Heart left ventricle (tissue), 16 donors: ENCODE data around the gene PARP4. TPM values are rescaled to one million over a fixed set of nuclear protein-coding genes. Genes with fewer than 3 reads are reported as not detected.

ENCODE experiments used
- ATAC-seq, 4 donors: fragments of 200-7000 bp; cut with Tn5 transposase; one replicate each; pipeline ENCODE4 v1.9.1; 2020 to 2022; ENCODE audit warnings: moderate library complexity in 4 of 4, mild to moderate bottlenecking in 3 of 4, moderate number of reproducible peaks in 1 of 4
- DNase-seq, 5 donors: peaks; one replicate each; pipeline ENCODE4 v3.0.0-alpha.2; 2020
- H3K27ac ChIP-seq, 12 donors: fragments of 200-600 bp; sonication (generic) in 4 of 12; one replicate each; pipeline versions ENCODE4 v1.5.0 to v1.8.0; 2016 to 2022; ENCODE audit warnings: mild to moderate bottlenecking in 2 of 12
- H3K27me3 ChIP-seq, 9 donors: fragments of 200-600 bp; sonication (generic) in 2 of 9; one replicate each; pipeline versions ENCODE4 v1.5.1 to v1.8.0; 2016 to 2022; ENCODE audit warnings: mild to moderate bottlenecking in 3 of 9
- H3K36me3 ChIP-seq, 9 donors: fragments of 200-600 bp; sonication (generic) in 2 of 9; one replicate each; pipeline versions ENCODE4 v1.5.0 to v1.8.0; 2018 to 2022; ENCODE audit warnings: mild to moderate bottlenecking in 2 of 9
- H3K4me1 ChIP-seq, 12 donors: fragments of 200-600 bp; sonication (generic) in 4 of 12; one replicate each; pipeline versions ENCODE4 v1.5.0 to v1.8.0; 2016 to 2022; ENCODE audit warnings: mild to moderate bottlenecking in 3 of 12
- H3K4me3 ChIP-seq, 12 donors: fragments of 200-600 bp; sonication (generic) in 4 of 12; one replicate each; pipeline versions ENCODE4 v1.5.0 to v1.8.0; 2017 to 2022; ENCODE audit warnings: mild to moderate bottlenecking in 9 of 12, moderate library complexity in 4 of 12
- H3K9me3 ChIP-seq, 12 donors: fragments of 200-600 bp; sonication (generic) in 4 of 12; one replicate each; pipeline versions ENCODE4 v1.5.0 to v1.8.0; 2016 to 2022; ENCODE audit warnings: mild to moderate bottlenecking in 1 of 12
- POLR2A ChIP-seq, 2 donors: fragments of 450-650 bp; IDR thresholded peaks; one replicate each; pipeline ENCODE4 v1.6.1; 2017; ENCODE audit warnings: antibody characterized with exemption in 2 of 2, mild to moderate bottlenecking in 2 of 2, moderate library complexity in 2 of 2
- WGBS, 4 donors: extraction: QIAGEN DNeasy Blood & Tissue Kit in 2 of 4; methylation state at CpG; one replicate each; pipeline versions ENCODE4 v1.1.5 to v1.1.7; 2013 to 2018; 5-methylcytosine and 5-hydroxymethylcytosine counted together
- intact Hi-C, 10 donors: fragments of 100-400 bp; cut with DNase I; formaldehyde crosslinking; loops; one replicate each; pipeline versions ENCODE4 v1.11.1 to v1.14.2; 2022
- polyA plus RNA-seq, 2 donors: library from polyadenylated mRNA; stranded (reverse); fragments of 200-250 nt; gene quantifications; one replicate each; pipeline ENCODE4 v1.2.3, GENCODE V29; 2013
- total RNA-seq, 9 donors: library from RNA; depleted of rRNA in 2 of 9; stranded (reverse); fragments of >200 nt in 2 of 9; fragmentation: NEBNext Ultra II Directional in 3 of 9; extraction: Animal tissue kit (Norgen Biotek cat#: 25700) in 3 of 9; gene quantifications; one replicate each; pipeline versions ENCODE4 v1.1.0 to v1.2.4, GENCODE V29; 2016 to 2023
- TF ChIP-seq, protein P1 (sequence below), 12 donors: fragments of 200-600 bp; sonication (generic) in 4 of 12; IDR thresholded peaks; one replicate each; pipeline versions ENCODE4 v1.5.0 to v1.8.0; 2018 to 2022; ENCODE audit warnings: antibody characterized with exemption in 12 of 12, mild to moderate bottlenecking in 5 of 12
- donor health status: ischemic (EF 13 %, LVEDD 7.1; RV severe dilation, severe dysfunction).
- donor health status: healthy with polysubstance abuse.
- donor health status: DM: no; HTN: yes; CAD: no.
- donor health status: DM: no; HTN: no; CAD: no.
- donor health status: ischemic (EF 25% LVEDD 6.9; RV normal size, moderate dysfunction).
- donor health status: ischemic (EF 25% LVEDD 5.7; RV mildly dilated, moderate dysfunction).
- donor health status: healthy.
- donor health status: DM: yes; HTN: yes; CAD: no.
- donor health status: ischemic (EF 35%, LVEDD 5.7; RV mildly dilated, moderate dysfunction).
- donor health status: nonischemic (EF 11% LVEDD 7.7; RV severe dilation, severe dysfunction).
- donor health status: DM: yes; HTN: yes; CAD: no.
- donor health status: PGD.
- donor health status: ischemic (EF 29% LVEDD 5.4; RV normal size, mild dysfunction).
- donor health status: nonischemic (EF 23%, LVEDD 6.1; RV moderate dilation, normal function).

The PARP4 gene
- total and polyA plus RNA-seq, 11 donors = 6.9 to 41.6 (median 20.7) TPM

DNA sequence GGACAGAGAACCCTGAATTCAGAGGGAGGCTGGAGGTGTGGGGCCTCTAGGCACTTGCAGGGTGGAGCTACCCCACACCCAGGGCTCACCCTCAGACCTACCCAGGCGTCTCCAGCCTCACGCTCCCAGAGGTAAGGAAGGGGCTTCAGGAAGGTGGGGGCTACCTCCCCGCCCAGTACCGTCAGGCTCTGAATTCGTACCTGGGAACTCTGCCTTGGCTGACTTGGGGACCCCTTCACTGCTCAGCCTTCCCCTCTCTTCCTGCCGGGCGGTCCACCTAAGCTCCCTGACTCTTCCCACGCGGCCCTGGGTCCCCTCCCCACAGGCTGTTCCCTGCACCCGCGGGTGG, 28.5 kb upstream of the PARP4 start:
- Histone ChIP-seq H3K9me3 (no peaks in the 10 kb centered on the region), H3K27ac (no peak overlapping the region)
- intact Hi-C loops = no loop called here

DNA sequence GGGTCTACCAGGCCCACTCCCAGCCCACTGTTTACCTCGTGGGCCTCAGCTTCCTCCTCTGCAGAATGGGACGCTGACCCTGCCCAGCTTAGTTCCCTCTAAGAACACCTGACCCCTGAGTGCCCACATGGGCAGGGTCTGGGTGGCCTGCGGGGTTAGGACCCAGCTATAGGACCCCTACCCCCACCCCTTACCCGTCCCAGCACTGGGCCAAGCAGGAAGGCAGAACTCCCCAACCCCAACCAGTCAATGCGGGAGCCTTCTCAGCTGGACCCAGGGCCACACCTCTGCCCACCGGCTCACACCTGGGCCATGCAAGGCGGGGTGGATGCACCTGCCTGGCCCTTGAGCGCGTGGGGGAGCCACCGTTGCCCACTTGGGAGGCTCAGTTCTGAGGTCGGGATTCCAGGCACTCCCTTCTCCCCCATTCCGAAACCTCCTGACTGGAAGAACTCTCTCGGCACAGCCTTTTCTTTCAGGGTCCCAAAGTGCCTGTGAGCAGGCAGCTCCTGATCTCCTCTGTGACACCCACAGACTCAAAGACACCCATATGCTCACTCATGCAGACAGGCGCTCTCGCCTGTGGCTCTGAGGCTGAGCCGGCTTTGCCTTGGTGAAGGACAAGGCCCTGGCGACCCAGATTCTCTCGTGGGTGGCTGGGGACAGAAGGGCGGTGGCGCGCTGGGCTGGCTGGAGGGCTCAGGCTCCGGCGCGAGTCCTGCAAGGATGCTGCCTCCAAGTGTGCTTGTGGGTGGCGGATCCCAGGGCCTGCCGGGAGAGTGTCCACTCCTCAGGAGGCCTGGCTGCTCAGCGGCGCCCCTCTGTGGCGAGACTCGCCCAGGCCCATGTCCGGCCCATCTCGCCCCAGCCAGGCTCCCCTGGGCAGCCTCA, 27.9 kb upstream of the PARP4 start:
- peaks cover 0 to 11% (median 1%) of the 10 kb centered on the region in 12 donors for H3K4me1 ChIP-seq
- peaks cover 0 to 33% (median 18%) of the 10 kb centered on the region in 9 donors for H3K27me3 ChIP-seq
- ATAC-seq (peak in 3 of 4 donors; percentile 26 to 55 (median 52)), DNase-seq (no peak)
- H3K27ac ChIP-seq = no peak overlapping the region
- no peak for TF ChIP-seq POLR2A (IDR thresholded peaks at IDR 0.05)
- TF ChIP-seq, protein P1, sequence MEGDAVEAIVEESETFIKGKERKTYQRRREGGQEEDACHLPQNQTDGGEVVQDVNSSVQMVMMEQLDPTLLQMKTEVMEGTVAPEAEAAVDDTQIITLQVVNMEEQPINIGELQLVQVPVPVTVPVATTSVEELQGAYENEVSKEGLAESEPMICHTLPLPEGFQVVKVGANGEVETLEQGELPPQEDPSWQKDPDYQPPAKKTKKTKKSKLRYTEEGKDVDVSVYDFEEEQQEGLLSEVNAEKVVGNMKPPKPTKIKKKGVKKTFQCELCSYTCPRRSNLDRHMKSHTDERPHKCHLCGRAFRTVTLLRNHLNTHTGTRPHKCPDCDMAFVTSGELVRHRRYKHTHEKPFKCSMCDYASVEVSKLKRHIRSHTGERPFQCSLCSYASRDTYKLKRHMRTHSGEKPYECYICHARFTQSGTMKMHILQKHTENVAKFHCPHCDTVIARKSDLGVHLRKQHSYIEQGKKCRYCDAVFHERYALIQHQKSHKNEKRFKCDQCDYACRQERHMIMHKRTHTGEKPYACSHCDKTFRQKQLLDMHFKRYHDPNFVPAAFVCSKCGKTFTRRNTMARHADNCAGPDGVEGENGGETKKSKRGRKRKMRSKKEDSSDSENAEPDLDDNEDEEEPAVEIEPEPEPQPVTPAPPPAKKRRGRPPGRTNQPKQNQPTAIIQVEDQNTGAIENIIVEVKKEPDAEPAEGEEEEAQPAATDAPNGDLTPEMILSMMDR (IDR thresholded peaks at IDR 0.05) = peak in 3 of 12 donors; percentile 10 to 18 (median 15)
- peak overlapping the region in 1 of 12 donors; percentile 58 for H3K4me3 ChIP-seq
- 62 to 82% (median 79%) methylated on average over 12 to 32 of the region's 32 CpGs for WGBS, 4 donors
- intact Hi-C loops = no loop called here
- H3K36me3 ChIP-seq = no peaks in the 10 kb centered on the region
- no peaks in the 10 kb centered on the region for H3K9me3 ChIP-seq

More for the DNA sequence above, 28.5 kb upstream of the PARP4 start:
- ATAC-seq (no peak), DNase-seq (peak in 1 of 5 donors; percentile 18)
- Histone ChIP-seq H3K27me3 (peaks cover 0 to 32% (median 18%) of the 10 kb centered on the region in 9 donors), H3K4me3 (peak overlapping the region in 11 of 12 donors; percentile 19 to 58 (median 44)), H3K4me1 (peaks cover 0 to 11% (median 1%) of the 10 kb centered on the region in 12 donors), H3K36me3 (no peaks in the 10 kb centered on the region)
- TF ChIP-seq, protein P1 (IDR thresholded peaks at IDR 0.05) = no peak
- no peak for TF ChIP-seq POLR2A (IDR thresholded peaks at IDR 0.05)
- 23 to 47% (median 42%) methylated on average over 9 to 11 of the region's 11 CpGs for WGBS, 4 donors

DNA sequence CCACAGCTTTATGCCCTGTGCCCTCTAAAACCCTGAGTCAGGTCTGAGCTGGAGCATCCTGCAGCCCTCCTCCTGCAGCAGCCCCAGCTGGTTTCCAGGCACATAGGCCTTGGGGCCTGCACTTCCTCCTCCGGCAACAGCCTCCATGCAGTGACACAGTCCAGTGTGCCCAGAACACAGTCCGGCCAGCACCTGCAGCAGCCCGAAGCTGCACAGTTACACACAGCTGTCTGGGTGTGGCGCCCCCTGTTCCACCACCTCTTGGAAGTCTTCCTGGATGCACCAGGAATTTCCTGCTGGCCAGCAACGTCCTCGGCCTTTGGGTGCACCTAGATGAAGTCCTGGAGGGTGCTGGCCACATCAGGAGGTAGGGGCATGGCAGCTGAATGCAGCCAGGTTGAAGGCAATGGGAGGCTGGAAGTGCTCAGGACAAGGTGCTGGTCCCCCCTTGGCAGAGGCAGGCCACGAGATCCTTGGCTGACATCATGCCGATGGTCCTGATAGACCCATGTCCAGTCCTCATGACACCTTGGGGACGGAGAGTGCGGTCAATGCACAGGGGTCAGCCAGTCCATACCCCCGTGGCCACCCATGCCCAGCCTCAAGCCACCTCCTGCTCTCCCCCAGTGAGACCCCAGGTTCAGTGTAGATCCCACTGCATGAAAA, 27.1 kb upstream of the PARP4 start:
- 90 to 91% (median 91%) methylated on average over 9 to 11 of the region's 11 CpGs for WGBS, 4 donors
- no peak for ATAC-seq
- TF ChIP-seq POLR2A (IDR thresholded peaks at IDR 0.05) = no peak
- TF ChIP-seq, protein P1 (IDR thresholded peaks at IDR 0.05) = no peak
- Histone ChIP-seq H3K27me3 (peaks cover 0 to 37% (median 18%) of the 10 kb centered on the region in 9 donors), H3K4me3 (no peak overlapping the region), H3K9me3 (no peaks in the 10 kb centered on the region), H3K36me3 (no peaks in the 10 kb centered on the region), H3K27ac (no peak overlapping the region), H3K4me1 (peaks cover 0 to 11% (median 1%) of the 10 kb centered on the region in 12 donors)
- intact Hi-C loops = no loop called here
- DNase-seq = no peak

DNA sequence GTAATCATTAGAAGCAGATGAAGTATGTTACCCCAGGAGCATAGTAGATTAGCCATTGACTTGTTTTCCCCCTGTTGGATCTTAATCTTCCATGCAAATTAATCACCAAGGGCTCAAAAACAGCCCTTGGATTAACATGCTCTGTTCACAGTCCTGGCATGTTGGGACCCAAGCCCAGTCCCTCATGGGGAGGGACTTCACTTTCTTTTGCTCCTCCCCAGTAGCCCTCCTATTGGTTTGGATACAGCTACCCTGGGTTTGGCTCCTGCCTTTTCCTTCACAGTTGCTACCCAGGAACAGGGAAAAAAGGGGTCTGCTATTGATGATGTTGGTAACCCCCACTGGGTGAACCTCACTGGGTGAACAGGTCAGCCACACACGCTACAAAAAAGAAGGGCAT, 16.9 kb upstream of the PARP4 start:
- ATAC-seq = no peak
- no peaks in the 10 kb centered on the region for H3K9me3 ChIP-seq
- intact Hi-C loops = no loop called here
- no peaks in the 10 kb centered on the region for H3K36me3 ChIP-seq
- no peaks in the 10 kb centered on the region for H3K4me1 ChIP-seq
- WGBS, 4 donors = 82 to 93% (median 88%) methylated on average over 1 of the region's 1 CpG
- no peak for DNase-seq
- peaks cover 0 to 23% (median 3%) of the 10 kb centered on the region in 9 donors for H3K27me3 ChIP-seq
- H3K27ac ChIP-seq = no peak overlapping the region
- H3K4me3 ChIP-seq = no peak overlapping the region
- TF ChIP-seq, protein P1 (IDR thresholded peaks at IDR 0.05) = no peak
- no peak for TF ChIP-seq POLR2A (IDR thresholded peaks at IDR 0.05)
